GM12865 (cell line): ENCODE results near the gene MYOD1.

Experiments used
- DNase-seq: peaks from one replicate; pipeline ENCODE4 v3.0.0; 2010; ENCODE audit warnings: low read depth
- H3K4me3 ChIP-seq: 2 replicates; pipeline ENCODE4 v1.5.1; 2011; ENCODE audit warnings: mild to moderate bottlenecking, low read depth, low read length, control low read depth
- TF ChIP-seq, protein P1 (sequence below): IDR thresholded peaks from 2 replicates; pipeline ENCODE4 v1.5.1; 2011; ENCODE audit warnings: low read length, control low read depth, low read depth, inconsistent platforms; ENCODE audit not compliant: insufficient read depth; ENCODE audit errors: missing control alignments

Gene MYOD1

DNA sequence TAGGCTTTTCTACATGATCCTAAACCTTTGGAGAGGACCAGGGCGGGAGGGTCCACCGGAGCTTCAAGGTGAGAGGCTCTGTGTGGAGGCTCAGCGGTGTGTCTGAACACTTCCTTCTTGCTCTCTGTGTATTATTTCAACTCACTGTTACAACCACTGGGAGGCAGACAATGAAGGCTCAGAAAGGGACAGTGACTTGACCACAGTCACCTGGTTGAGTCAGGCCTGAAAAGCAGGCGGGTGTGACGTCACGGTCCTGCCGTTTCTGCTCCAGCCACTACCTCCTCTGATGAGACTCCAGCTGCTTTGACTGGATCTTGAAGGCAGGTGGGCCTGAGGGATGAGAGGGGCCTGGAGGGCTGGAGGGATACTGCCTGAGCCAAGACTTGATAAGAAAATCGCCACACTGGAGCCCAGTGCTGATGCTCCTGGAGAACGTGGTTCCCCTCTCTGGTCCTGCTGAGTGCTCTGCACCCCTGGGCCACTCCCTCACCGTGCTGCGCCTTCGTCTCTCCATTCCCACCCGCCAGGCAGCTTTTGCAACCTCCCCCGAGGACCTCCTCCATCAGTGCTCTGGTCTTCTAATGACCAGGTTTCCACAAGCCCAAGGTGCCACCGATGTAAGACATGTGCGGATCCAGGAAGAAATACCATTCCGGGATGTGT is 43.1 kb downstream of the MYOD1 start:
- TF ChIP-seq, protein P1, sequence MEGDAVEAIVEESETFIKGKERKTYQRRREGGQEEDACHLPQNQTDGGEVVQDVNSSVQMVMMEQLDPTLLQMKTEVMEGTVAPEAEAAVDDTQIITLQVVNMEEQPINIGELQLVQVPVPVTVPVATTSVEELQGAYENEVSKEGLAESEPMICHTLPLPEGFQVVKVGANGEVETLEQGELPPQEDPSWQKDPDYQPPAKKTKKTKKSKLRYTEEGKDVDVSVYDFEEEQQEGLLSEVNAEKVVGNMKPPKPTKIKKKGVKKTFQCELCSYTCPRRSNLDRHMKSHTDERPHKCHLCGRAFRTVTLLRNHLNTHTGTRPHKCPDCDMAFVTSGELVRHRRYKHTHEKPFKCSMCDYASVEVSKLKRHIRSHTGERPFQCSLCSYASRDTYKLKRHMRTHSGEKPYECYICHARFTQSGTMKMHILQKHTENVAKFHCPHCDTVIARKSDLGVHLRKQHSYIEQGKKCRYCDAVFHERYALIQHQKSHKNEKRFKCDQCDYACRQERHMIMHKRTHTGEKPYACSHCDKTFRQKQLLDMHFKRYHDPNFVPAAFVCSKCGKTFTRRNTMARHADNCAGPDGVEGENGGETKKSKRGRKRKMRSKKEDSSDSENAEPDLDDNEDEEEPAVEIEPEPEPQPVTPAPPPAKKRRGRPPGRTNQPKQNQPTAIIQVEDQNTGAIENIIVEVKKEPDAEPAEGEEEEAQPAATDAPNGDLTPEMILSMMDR = no peak
- no peak overlapping the region for H3K4me3 ChIP-seq
- peak; percentile 55 for DNase-seq

DNA sequence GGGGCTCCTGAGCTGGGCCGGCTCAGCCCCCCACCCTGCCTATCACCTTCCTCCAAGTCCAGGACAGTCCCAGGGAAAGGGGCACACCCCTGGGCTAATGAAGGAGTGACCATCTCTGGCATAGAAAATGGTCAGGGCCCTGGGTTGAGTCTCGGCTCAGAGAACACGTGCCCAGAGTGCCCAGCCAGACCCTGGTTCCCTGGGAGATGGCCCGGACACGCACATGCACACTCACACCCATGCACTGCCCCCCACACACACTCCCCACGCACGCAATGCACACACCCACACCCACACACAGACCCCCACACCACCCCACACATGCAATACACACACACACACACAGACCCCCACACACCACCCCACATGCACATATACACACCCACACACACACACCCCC is 43.9 kb downstream of the MYOD1 start:
- no peak for DNase-seq
- TF ChIP-seq, protein P1 = no peak

DNA sequence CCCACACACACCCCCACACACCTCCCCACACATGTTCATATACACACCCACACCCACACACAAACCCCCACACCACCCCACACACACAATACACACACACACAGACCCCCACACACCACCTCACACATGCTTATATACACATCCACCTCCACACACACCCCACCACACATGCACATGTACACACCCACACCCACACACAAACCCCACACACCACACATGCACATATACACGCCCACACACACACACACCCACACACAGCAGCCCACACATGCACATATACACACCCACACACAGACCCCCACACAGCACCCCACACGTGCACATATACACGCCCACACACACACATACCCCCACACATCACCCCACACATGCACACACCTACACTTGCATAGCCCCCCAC is 44.3 kb downstream of the MYOD1 start:
- no peak overlapping the region for H3K4me3 ChIP-seq
- TF ChIP-seq, protein P1 = no peak
- no peak for DNase-seq

More for the DNA sequence above, 43.9 kb downstream of the MYOD1 start:
- H3K4me3 ChIP-seq = no peak overlapping the region

DNA sequence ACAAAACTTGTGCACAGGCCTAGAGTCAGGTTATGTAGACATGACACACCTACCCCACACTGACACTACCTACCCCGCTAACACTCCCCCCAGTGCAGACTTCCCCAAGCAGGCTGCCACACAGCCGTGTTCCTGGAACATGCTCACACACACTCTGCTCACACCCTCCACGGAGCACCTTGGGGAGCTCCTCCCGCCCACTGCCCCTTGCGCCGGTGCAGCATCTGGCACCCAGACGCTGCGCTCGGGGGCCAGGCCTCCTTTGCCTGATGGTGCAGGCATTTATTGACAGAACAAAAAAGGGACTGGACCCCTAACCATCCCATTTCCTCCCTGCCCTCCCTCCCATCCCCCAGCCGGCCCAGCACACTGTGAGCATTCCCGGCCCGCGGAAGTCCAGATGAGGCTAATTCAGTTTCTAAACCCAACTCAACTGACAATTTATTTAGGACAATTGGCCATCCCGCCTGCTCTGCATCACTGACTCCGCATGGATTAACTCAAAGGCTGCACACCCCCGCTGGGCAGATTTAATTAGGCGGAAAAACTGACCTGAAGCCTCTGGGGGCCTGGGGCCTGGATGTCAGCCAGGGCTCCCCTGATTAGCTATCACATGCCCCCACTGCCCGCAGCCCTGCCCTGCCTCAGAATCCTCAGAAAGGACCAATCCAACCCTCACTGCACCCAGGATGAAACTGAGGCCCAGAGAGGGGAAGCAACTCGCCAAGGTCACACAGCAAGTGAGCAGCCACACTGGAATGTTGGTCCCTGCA is 45.3 kb downstream of the MYOD1 start:
- TF ChIP-seq, protein P1 = no peak
- no peak overlapping the region for H3K4me3 ChIP-seq
- DNase-seq = no peak

DNA sequence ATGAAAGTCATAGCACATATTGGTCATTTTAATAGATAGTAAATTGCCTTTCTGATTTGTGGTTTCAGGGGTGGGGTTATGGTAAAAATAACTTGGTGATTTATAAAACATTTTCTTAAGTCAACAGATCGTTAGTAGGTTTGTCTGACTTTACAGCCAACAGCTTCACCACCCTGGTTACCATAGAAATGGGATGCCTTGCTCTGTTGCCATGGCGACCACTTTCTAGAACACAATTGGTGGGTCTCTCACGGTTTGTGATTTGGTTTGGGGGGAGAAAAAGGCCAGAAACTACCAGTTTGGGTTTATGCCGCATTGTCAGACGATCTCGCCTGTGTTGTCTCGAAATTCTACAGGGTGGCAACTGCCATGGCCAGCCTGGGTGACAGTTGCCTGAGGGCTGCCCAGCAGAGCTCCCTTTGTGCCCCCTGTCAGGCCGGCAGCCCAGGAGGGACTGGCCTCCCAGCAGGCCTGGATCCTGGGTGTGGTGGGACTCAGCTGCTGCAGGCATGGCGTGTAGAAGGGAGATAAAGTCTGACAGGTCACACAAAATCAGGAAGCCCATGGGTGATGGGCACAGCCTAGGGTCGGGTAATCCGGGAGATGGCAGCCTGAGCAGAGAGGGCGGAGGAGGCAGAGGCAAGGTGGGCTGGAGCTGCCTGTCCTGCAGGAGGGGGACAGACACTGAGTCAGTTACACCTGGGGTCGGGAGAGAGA is 46.1 kb downstream of the MYOD1 start:
- H3K4me3 ChIP-seq = no peak overlapping the region
- TF ChIP-seq, protein P1 = no peak
- peak; percentile 7 for DNase-seq

DNA sequence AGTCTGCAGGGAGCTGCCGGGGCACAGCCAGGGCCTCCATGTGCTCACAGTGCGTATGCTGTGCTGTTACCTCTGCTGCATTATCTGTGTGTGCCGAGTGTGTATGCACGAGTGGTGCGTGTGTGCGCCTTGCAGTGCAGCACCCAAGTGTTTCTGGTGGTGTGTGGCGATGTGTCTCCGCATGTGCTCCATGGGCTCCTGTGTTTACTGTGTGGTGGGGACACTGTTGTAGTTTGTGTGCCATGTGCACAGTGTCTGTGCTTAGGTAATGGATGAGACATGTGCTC is 46.6 kb downstream of the MYOD1 start:
- TF ChIP-seq, protein P1 = no peak
- DNase-seq = no peak
- no peak overlapping the region for H3K4me3 ChIP-seq
